Hematopoietic multipotent progenitor cell (in vitro differentiated cells): ENCODE data around the gene NPY4R. TPM values are rescaled to one million over a fixed set of nuclear protein-coding genes. Genes with fewer than 3 reads are reported as not detected.
"Not testable (repeated sequence)": the region's sequence is repeated elsewhere in the genome, so short reads cannot be mapped to it uniquely, and the experiment has no call there.

ENCODE experiments used
- DNase-seq, 3 donors: peaks; one replicate each; pipeline ENCODE4 v3.0.0-alpha.2; 2011 to 2015; ENCODE audit warnings: low read depth in 2 of 3, low spot score in 2 of 3
- total RNA-seq: library from RNA; depleted of rRNA; stranded (reverse); fragments of >200 nt; gene quantifications from one replicate; pipeline ENCODE4 v1.2.3, GENCODE V29; 2012

NPY4R gene
- total RNA-seq, 1 donor: under 0.01 TPM

DNA sequence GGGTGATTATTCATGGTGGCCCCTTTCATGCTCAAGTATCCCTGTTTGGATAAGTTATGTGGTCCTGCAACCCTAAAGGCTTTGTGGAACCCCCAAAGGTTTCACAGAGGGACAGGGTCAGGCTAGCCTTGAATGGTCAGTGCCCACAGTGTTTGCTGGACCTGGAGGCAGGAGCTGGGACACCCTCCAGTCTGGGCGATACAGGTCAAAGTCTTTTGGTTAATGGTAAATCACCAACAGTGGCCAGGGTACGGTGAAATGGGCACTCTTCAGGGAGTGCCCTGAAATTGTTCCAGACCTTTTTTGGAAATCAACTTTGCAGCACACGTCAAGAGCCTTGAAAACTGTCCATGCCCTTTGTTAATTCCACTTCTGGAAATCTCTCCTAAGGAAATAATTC is 8.7 kb downstream of the NPY4R start:
- DNase-seq: not testable (repeated sequence)

DNA sequence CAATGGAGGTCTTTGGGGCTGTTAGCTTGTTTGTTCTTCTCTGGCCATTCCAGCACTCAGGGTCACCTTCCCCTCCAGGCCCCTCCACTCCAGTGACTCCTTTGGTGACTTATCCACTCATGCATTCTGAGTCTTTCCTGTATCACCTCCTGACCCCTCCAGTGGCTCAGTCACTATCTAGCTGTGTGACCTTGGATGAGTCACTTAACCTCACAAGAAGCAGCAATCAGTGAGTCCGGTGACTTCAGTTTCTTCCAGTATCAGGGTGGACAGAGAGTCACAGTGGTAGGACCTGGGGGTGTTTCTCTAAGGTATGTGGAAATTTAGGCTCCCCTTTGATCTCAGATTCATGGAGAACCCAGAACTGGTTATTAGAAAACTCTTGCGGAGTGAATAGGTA is 9.8 kb downstream of the NPY4R start:
- not testable (repeated sequence) for DNase-seq

DNA sequence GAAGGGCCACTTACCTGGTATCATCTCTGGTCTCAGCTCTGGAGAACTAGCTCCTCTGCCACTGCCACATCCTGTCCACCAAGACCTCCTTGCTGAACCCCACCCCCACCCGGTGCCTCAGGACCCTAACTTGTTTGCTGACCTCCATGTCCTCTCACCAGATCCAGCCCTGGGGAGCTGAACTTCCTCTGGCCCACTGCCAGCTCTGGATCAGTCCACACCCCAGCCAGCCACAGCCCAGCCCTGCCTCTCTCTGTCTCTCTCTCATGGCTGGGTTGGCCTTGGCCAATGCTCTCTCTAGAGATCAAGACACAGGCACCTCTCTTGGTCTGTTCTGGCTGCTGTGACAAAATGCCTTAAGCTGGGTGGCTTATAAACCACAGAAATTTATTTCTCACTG is 14.4 kb downstream of the NPY4R start:
- not testable (repeated sequence) for DNase-seq

DNA sequence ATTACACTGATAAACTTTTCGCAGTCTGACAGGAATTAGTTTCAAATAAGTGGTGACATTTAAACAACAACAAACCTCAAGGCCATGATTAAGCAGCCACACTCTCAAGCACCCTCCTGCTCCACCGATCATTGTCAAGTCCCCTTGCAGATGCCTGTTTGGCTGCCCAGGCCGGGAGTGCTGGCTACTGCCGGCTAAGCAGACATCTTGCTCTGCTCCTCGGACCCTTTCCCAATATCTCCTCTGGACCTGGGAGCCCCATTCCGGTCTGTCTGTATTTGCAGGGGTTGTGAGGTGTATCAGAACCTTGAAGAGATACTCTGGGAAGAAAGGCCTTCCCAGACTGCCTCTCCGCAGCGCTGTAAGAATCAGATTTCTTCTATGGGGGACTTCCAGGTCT is 14.9 kb downstream of the NPY4R start:
- DNase-seq: not testable (repeated sequence)

DNA sequence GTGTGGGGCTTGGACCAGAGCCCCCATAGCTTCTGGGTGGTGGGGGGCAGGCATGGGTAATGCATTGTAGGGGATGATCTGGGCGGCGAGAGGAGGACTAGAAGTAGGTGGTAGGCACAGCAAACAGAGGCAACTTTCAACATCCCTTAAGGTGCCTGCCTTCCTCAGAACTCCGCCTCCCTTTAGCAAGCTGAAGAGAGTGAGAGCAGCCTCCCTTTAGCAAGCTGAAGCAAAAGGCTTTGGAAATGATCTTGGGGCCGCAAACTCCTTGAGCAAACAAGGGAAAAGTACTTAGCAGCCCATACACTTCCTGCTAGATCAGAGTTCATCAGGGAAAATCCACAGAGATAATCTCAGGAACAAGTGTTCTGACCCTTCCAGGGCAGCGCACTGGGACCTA is 18.3 kb downstream of the NPY4R start:
- not testable (repeated sequence) for DNase-seq

DNA sequence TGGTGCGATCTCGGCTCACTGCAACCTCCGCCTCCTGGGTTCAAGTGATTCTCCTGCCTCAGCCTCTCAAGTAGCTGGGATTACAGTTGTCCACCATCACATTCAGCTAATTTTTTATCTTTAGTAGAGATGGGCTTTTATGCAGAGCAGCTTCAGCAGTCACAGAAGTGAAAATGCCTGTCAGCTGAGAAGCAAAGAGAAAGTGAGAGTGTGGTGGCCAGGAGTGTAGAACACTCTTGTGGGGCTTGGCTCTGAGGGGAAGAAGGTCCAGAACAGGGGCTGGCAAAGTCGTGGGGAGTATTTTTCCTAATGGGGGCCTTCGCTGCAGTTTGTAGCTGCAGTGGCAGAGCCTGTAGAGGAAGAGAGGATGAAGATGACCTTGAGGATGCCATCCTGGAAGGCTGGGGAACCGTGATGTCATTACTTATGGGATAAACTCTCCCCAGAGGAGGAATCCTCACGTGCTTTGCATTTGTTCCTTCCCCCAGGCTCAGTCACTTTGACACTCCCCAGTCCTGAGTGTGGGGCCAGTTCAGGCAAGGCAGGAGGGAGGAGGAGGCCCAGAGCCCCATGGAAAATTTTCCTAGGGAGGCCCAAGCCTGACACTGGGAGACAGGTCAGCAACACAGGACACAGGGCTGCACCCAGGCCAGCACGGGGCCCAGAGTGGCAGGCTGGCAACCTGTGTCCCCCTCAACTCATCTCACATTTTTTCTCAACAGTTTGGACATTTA is 20.2 kb downstream of the NPY4R start:
- not testable (repeated sequence) for DNase-seq

DNA sequence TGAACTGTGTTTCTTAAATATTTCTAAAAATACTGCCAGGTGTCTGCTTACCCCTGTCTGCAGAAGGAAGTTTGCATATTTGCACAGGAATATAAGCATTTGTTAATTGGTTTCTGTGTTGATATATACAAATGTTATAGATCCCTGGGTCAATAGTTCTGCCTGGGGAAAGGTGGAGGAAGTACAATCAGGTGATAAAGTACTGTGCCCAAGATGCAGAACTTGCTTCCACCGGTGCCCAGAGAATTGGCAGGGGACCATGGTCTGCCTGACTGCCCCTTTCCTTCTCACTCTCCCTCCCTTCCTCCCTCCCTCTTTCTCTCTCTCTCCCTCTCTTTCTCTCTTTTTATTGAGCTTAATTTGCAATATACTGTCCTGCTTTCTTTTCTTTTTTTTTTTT is 22.3 kb downstream of the NPY4R start:
- not testable (repeated sequence) for DNase-seq

DNA sequence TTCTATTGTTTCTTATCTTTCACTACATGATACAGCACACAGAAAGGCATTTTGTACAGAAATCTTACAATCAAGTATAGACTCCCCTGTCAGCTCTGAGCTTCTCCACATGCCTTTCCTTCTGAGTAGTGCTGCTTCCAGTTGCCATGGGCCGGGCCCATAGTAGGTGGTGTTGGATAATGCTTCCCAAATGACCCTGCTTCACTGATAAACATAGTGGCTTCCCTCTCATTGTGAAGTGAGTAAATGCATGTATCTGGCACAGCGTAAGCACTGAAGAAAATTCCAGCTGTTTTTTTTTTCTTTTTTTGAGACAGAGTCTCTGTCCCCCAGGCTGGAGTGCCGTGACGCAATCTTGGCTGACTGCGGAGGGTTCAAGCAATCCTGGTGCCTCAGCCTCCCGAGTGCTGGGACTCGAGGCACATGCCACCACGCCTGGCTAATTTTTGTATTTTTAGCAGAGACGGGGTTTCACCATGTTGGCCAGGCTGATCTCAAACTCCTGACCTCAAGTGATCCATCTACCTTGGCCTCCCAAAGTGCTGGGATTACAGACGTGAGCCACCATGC is 23.0 kb downstream of the NPY4R start:
- DNase-seq: not testable (repeated sequence)

DNA sequence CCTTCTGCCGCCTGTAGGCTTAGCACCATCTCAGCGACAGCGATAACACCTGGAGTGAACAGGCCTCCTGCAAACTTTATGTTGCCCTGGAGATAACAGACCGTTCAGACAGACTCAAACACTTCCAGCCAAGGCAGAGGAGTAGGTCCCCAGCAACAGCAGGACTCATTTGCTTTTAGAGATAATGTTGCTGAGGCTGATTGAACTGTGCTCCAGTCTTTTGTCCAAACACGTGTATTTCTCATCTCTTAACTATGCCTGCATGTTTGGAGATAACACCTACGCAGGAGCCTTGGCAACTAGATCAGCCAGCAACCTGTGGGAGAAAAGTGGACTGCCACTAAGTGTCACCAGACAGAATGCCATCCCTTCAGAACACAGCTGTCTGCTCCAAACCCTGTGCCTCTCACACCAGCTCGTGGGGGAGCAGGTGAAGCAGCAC is 23.9 kb downstream of the NPY4R start:
- DNase-seq: not testable (repeated sequence)

DNA sequence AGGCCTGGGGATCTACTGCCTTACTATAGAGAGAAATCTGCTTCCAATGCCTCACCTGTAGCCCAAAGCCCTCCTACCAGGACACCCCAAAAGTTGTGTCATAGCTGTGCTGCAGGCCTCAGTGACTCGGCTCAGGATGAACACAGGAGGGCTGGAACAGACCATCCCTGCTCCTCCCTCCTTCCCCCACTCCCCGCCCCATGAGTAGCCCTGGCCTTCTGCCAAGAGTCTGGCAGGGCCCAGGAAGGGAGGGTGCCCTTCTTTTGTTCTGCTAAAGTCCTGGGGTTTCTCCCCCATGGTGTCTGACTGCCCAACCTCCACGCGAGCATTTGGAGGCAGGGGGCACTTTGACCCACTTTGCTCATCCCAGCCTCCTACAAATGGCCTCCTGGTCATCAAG is 24.8 kb downstream of the NPY4R start:
- not testable (repeated sequence) for DNase-seq

DNA sequence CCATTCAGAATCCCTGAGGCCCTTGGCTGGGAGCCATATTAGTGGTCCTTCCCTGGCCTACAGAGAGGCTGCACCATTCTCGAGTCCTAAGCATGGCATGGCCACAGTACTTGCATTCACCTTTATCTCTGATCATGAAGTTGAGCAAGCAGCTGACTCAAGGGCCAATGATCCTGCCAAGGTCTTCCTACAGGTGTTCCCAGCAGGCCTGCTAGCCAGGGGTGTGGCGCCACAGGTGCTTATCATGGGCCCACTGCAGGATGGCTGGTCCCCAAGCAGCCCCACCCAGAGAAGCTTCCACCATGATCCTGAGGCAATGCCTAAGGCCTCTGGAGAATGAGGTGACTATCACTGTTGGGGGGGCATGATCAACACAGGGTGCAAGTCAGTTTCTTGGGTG is 42.2 kb downstream of the NPY4R start:
- not testable (repeated sequence) for DNase-seq

DNA sequence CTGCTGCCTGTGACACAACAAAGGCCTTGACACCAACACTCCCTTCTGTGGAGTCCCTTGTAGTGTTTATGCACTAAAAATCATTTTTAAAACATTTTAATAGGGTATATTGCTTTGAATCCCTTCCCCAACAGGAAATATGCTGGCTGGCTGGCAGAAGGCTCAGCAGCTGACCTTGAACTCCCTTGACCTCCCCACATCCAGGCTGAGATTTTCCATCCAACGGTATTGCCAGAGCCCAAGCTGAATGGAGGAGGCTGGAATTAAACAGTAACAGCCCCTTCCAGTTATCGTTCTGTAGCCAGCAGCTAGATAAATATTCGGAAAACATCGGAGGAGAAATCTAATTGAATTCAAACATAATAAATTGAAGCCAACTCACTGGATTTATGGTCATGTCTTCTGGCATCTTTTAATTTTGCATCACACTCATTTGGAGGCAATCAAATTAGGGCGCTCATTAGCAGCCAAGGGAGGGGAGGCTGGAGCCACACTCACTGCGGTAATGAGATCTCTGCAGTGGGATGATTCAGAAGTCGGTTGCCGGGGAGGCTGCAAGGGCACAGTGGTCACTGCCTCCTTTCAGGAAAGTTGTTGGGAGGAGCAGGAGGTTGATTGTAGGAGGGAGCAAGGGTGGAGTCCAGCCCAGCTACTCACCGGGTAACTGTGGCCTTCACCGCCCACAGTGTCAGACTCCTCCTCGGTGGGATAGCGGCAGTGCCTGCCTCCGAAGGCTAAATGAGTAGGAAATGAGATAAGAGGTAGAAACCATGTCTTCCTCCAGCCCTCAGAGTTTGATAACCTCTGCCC is 46.0 kb downstream of the NPY4R start:
- not testable (repeated sequence) for DNase-seq

DNA sequence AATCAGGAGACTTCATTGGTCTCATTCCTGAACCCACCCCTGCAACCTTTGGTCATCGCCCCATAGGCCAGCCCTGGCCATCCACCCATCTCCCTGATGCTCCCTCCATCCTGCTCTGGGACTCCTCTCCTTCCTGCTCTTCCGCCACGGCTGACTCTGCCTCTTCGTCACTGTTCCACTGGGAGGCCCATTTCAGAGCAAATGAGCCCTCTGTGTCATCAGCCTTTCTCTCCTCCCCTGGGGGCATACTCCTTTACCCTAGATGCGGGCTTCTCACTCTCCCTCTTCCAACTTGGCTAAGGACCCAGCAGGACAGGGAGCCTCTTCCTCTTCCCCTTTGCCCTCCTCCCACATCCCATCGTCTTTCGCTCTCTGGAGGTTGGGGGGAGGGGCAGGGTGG is 47.5 kb downstream of the NPY4R start:
- not testable (repeated sequence) for DNase-seq

DNA sequence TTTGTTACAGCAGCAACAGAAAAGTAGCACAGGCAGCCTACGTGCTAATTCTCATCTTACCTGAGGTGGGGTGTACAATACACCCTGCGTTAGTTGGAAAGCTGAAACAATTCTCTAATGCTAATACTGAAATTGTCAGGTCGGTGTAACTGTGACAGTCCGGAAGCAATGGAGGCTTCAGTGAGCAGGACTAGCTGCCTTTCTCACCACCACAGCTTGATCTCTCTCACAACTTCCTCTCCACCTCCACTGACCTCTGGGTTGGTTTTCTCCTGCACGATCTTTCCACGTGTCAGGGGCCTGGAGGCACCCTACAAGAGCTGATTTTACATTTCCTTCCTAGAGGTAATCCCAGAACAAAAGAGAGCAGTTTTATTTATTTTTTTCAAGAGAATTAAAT is 50.5 kb downstream of the NPY4R start:
- not testable (repeated sequence) for DNase-seq

DNA sequence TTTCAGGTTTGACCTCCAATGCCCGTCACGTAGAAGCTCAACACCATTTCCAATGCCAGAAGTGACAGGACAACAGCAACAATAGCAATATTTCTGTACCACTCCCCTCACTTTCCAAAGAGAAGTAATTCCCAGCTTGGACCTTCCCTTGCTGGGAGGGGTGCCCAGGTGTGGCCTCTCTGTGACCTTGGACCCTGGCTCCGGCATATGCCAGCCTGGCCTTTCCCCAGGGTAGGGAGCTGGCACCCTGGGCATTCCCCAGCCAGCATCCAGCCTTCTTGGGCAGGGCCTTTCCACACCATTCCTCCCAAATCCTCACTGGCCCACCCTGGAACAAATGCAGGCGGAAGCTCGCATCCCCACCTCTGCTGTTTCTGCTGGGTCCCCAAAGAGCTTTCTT is 53.1 kb downstream of the NPY4R start:
- DNase-seq: not testable (repeated sequence)

DNA sequence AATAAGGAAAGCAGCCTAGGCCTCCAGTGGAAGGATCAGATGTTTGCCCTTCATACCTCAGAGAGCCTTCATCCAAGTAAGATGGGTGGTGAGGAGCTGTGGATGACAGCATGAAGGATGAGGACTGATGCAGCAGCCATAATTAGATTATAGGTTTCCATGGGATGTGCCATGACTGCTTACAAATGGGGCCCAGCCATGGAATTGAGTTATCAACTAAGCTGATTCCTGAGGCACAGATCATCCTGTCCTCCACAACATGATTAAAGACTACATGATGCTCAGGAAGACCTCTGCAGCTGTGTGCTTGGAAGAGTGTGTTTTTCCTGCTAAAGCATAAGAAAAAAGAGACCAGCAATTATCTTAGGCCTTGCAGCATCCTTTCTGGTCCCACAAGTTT is 54.6 kb downstream of the NPY4R start:
- not testable (repeated sequence) for DNase-seq

Other genes starting within 250 kb of the NPY4R start
- gene ANTXRL, start 179.0 kb downstream of the NPY4R start, total RNA-seq: not detected
- gene ANXA8L1, start 90.2 kb downstream of the NPY4R start, total RNA-seq: not detected
- gene GPRIN2, start 90.7 kb upstream of the NPY4R start, total RNA-seq: not detected
- gene SYT15, start 113.2 kb upstream of the NPY4R start, total RNA-seq: 0.27 TPM